GM18873 (cell line): Measurements from ENCODE around the gene ACTRT2.

Experiments used
- ATAC-seq: cut with Tn5 transposase; IDR thresholded peaks from one replicate; pipeline ENCODE4 v1.9.1; 2021; ENCODE audit warnings: mild to moderate bottlenecking, moderate library complexity, moderate number of reproducible peaks; ENCODE audit not compliant: unreplicated experiment, low FRiP score

ACTRT2 gene

DNA sequence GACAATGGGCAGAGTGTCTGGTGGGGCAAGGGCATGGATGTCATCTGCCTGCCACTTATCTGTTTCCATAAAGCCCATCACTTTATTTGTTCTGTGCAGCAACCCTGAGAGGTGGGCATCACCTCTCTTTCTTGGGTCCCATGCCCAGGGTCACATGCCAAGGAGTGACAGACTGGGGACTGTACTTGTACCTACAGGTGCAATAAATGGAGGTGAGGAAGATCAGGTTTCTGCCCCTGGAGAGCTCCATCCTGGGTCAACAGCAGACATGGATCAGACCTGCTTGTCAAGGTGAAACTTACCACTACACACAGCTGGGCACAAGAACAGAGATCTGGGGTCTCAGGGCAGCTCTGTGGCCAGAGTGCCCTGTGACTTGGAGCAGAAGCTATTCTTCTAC is 29.3 kb downstream of the ACTRT2 start:
- ATAC-seq, result no peak

- no peak for ATAC-seq
These were observed 30.3 kb downstream of the ACTRT2 start for GRCh38 chr1:3051270-3052268.

DNA sequence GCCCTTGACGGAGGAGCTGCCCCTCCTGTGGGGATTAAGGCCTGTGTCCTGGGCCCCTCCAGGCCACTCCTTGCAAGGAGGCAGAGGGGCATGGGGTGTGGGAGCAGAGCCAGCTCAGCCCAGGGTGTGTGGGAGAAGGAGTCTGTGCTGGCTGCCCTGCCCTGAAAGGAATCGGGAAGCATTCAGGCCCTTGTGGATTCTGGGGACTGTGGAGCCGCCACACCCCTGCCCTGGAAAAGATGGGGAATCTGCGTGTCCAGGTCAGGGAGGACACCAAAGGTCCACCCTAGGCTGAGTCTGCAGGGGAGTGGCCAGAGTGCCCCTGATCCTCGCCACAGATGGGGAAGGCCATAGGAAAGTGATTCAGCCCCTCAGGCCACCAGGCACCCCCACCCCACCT is 31.2 kb downstream of the ACTRT2 start:
- no peak for ATAC-seq

DNA sequence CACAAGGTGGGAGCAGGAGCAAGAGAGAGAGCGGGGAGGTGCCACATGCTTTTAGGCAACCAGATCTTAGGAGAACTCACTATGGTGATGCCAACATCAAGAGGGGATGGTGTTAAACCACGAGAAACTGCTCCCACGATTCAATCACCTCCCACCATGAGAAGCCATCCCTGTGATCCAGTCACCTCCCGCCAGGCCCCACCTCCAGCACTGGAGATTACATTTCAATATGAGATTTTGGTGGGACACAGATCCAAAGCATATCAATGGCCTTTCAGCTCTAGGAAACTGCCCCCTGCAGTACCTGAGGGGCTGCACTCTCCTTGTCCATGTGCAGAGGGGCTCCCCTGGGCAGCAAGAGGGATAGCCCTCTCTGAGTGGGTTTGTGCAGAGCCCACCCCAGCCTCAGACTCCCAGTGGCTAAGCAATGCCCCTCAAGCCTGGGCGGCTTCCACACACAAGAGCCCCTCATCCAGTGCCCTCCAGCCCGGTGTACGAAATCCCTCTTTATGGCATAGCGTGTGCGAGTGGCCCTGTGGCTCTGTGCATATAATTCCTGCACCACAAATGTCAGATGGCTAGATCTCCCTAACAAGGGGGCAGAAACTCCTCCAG is 32.2 kb downstream of the ACTRT2 start:
- no peak for ATAC-seq

DNA sequence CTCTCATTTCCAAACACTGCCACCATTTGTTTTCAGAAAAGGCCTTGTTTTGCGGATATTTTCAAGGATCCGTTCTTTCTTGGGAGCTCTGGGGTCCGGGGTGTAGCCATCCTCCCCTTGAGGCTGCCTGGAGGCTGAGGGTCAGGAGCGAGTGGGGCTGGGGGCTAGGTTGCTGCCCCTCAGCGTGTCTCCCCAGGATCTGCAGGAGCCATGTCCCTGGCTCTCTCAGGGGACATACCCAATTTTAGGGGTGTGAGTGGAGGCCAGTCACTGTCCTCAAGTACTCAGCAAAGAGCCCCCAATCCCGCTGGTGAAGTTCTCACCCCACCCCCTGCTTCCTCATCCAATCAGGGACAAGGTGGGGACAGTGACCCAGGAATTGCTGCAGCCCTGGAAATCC is 32.7 kb downstream of the ACTRT2 start:
- ATAC-seq, result no peak

- no peak for ATAC-seq
These were observed 33.2 kb downstream of the ACTRT2 start for GRCh38 chr1:3054474-3054873.

GRCh38 chr1:3055051-3055450 is 33.8 kb downstream of the ACTRT2 start:
- ATAC-seq, result no peak

DNA sequence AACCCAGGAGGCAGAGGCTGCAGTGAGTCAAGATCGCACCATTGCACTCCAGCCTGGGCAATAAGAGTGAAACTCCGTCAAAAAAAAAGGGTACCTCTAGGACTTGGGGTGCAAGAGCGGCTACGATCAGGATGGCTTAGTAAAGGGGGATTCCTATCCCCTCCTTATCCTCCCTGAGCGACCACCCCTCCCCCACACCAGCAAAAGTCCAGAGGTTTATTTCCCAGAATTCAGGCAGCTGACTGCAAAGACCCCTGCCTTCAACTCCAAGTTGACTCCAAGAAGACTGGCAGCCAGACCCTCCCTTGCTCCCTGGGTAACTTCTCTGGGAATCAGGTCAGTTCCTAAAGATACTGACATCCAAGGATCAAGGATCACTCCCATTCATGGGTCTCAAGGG is 35.4 kb downstream of the ACTRT2 start:
- ATAC-seq, result no peak

DNA sequence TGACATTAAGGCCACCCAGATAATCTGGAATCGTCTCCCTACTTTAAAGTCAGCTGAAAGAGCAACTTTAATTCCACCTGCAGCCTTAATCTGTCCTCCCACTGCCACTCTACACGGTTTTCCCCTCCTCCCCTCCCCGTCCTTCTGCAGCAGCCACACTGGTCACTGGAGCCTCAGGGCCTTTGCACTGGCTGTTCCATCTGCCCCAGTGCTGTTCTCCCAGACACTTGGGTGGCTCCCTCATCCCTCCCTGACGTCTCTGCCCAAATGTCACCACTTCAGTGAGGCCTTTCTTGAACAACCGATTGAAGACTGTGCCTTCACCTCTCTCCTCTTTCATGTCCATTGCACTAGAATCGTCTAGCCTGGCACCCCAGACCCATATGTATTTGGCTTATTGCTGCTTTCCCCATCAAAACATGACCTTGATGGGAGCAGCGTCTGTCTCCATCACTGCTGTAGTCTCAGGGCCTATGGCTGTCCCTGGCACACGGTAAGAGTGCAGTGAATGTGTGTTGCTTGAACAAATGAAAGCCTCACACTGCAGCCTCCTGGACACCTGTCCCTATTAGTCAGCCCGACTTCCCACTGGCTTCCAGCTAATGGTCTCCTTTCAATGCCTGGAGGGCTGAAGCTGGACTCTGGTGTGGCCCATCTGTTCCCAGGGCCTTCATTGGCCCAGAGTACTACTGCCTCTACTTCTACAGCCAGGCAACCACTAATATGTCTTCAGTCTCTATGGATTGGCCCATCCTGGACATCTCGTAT is 37.2 kb downstream of the ACTRT2 start:
- no peak for ATAC-seq

GRCh38 chr1:3060127-3060526 is 38.9 kb downstream of the ACTRT2 start:
- ATAC-seq, result no peak

DNA sequence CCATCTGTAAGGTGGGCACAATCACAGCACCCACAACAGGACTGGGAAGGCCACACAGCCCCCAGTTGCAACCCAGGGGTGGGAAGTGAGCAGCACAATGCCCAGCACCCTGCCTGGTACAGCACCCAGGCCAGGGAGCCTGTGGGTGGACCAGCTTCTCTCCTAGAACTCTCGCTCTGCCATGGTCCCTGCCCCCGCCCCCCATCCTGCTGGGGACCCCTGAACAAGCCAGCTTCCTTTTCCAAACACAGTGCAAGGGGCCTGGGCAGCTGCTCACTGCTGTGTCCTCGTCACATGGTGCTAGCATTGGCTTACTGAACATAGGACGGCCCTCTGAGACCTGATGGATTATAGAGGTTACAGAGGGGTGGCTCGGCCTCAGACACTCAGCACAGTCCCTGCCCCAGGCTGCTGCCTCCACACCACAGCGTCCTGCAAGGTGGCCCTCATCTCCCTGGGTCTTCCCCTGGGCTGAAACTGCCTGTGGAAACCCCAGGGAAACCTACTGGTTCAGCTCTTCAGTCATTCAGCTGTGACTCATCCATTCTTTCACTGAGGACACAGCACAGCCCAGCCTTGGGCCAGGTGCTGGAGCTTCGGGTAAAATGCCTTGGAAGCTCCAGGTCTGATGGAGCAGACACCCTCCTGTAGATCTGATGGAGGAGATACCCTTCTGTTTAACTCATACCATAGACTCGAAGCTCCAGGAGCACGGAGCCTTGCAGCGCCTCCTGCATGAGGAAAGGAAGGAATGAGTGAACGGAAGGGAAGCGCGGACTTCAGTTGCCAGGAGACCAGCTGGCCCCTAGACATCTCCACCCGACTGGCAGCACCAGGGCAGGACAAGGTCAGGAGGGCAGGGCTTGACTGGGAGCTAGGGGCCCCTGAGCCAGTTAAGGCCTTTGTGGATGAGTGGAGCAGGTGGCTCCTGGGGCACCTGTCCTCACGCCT is 39.6 kb downstream of the ACTRT2 start:
- ATAC-seq, result no peak

GRCh38 chr1:3061566-3061965 is 40.3 kb downstream of the ACTRT2 start:
- ATAC-seq, result no peak

DNA sequence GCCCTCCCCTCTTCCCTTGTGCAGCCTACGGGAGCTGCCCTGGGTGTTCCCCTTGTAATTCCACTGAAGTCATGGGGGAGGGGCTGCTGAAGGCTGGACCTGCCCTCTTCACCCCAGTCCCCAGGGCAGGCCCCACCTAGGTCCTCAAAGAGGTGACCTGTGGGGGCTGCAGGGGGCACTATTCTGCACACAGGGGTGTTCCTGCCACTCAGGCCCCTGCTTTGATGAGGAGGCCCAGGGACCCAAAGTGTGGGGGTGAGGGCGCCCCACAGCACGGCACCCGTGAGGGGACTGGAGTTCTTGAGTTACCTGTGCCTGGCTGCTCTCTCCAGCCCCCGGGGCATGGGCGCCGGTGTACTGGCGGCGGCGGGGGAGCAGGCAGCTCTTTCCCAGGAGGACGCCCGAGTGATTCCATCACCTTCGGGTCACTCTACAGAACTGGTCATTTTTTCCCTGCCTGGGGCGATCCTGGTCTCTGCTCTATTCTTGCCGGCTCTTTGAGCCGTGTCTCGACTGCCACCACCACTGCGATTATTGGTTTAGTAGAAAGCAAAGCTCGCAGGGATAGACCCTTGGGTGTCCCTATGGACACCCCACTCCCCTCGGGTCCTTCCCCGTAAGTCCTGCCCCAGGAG is 40.8 kb downstream of the ACTRT2 start:
- ATAC-seq, result no peak

GRCh38 chr1:3062616-3063378 is 41.5 kb downstream of the ACTRT2 start:
- no peak for ATAC-seq

- ATAC-seq, result no peak
These were observed 42.4 kb downstream of the ACTRT2 start for GRCh38 chr1:3063379-3064295.

GRCh38 chr1:3064296-3064850 is 43.1 kb downstream of the ACTRT2 start:
- ATAC-seq, result no peak

GRCh38 chr1:3064901-3065300 is 43.6 kb downstream of the ACTRT2 start:
- ATAC-seq, result no peak
